ENCODE data around the gene SDK1. TPM values are rescaled to one million over a fixed set of nuclear protein-coding genes. Genes with fewer than 3 reads are reported as not detected.

The SDK1 gene
- total RNA-seq, 1 experiment from 2014 or later, result 20.0 TPM

- BruUV-seq (replicated peaks), result no TSS peak
- Mint-ChIP-seq H3K36me3 (ENCODE audit: insufficient read depth, unreplicated experiment) (no peaks in the 10 kb centered on the region), H3K9me3 (ENCODE audit: low read depth, unreplicated experiment) (no peaks in the 10 kb centered on the region), H3K4me3 (ENCODE audit: low read depth, unreplicated experiment) (no peak overlapping the region), H3K27ac (ENCODE audit: unreplicated experiment) (no peak overlapping the region), H3K4me1 (ENCODE audit: low read depth, unreplicated experiment) (no peaks in the 10 kb centered on the region), H3K27me3 (ENCODE audit: unreplicated experiment) (no peaks in the 10 kb centered on the region)
- intact Hi-C loops (cut with micrococcal nuclease; ENCODE audit: unreplicated experiment), result no loop called here
- CTCF ChIA-PET, result no interaction called here
- DNase-seq, result no peak
- TF ChIP-seq CTCF (IDR thresholded peaks at IDR 0.05; ENCODE audit: unreplicated experiment), result no peak
Observed at GRCh38 chr7:3537210-3537875, 236.3 kb downstream of the SDK1 start.

- intact Hi-C loops (cut with micrococcal nuclease; ENCODE audit: unreplicated experiment), result no loop called here
- BruUV-seq (replicated peaks), result no TSS peak
- Mint-ChIP-seq H3K9me3 (ENCODE audit: low read depth, unreplicated experiment) (no peaks in the 10 kb centered on the region), H3K4me1 (ENCODE audit: low read depth, unreplicated experiment) (no peaks in the 10 kb centered on the region), H3K36me3 (ENCODE audit: insufficient read depth, unreplicated experiment) (no peaks in the 10 kb centered on the region), H3K4me3 (ENCODE audit: low read depth, unreplicated experiment) (no peak overlapping the region), H3K27me3 (ENCODE audit: unreplicated experiment) (no peaks in the 10 kb centered on the region), H3K27ac (ENCODE audit: unreplicated experiment) (no peak overlapping the region)
- no peak for DNase-seq
- no peak for TF ChIP-seq CTCF (IDR thresholded peaks at IDR 0.05; ENCODE audit: unreplicated experiment)
- CTCF ChIA-PET, result no interaction called here
Observed at GRCh38 chr7:3538041-3538440, 237.0 kb downstream of the SDK1 start.

- Mint-ChIP-seq H3K4me3 (ENCODE audit: low read depth, unreplicated experiment) (no peak overlapping the region), H3K36me3 (ENCODE audit: insufficient read depth, unreplicated experiment) (no peaks in the 10 kb centered on the region), H3K9me3 (ENCODE audit: low read depth, unreplicated experiment) (no peaks in the 10 kb centered on the region), H3K4me1 (ENCODE audit: low read depth, unreplicated experiment) (no peaks in the 10 kb centered on the region), H3K27me3 (ENCODE audit: unreplicated experiment) (no peaks in the 10 kb centered on the region), H3K27ac (ENCODE audit: unreplicated experiment) (no peak overlapping the region)
- intact Hi-C loops (cut with micrococcal nuclease; ENCODE audit: unreplicated experiment), result no loop called here
- DNase-seq, result no peak
- no TSS peak for BruUV-seq (replicated peaks)
- CTCF ChIA-PET, result no interaction called here
- no peak for TF ChIP-seq CTCF (IDR thresholded peaks at IDR 0.05; ENCODE audit: unreplicated experiment)
Observed at GRCh38 chr7:3540456-3541220, 239.6 kb downstream of the SDK1 start.

GRCh38 chr7:3544202-3544601 is 243.2 kb downstream of the SDK1 start:
- intact Hi-C loops (cut with micrococcal nuclease; ENCODE audit: unreplicated experiment), result no loop called here
- no peak overlapping the region for H3K4me3 Mint-ChIP-seq (ENCODE audit: low read depth, unreplicated experiment)
- no peak overlapping the region for H3K27ac Mint-ChIP-seq (ENCODE audit: unreplicated experiment)
- no peaks in the 10 kb centered on the region for H3K9me3 Mint-ChIP-seq (ENCODE audit: low read depth, unreplicated experiment)
- no peaks in the 10 kb centered on the region for H3K36me3 Mint-ChIP-seq (ENCODE audit: insufficient read depth, unreplicated experiment)
- H3K27me3 Mint-ChIP-seq (ENCODE audit: unreplicated experiment), result no peaks in the 10 kb centered on the region
- no peaks in the 10 kb centered on the region for H3K4me1 Mint-ChIP-seq (ENCODE audit: low read depth, unreplicated experiment)
- BruUV-seq (replicated peaks), result no TSS peak
- TF ChIP-seq CTCF (IDR thresholded peaks at IDR 0.05; ENCODE audit: unreplicated experiment), result no peak
- DNase-seq, result no peak
- CTCF ChIA-PET, result no interaction called here
